Testis (tissue), 3 donors: ENCODE data around the gene PLB1. TPM values are rescaled to one million over a fixed set of nuclear protein-coding genes. Genes with fewer than 3 reads are reported as not detected.

Source experiments
- DNase-seq: peaks from one replicate; pipeline ENCODE4 v3.0.0-alpha.2; 2019
- H3K27ac ChIP-seq, 2 donors: fragments of 200-600 bp; sonication (generic); one replicate each; pipeline ENCODE4 v1.5.1; 2019
- H3K27me3 ChIP-seq: fragments of 200-600 bp; sonication (generic); one replicate; pipeline ENCODE4 v1.5.1; 2019
- H3K36me3 ChIP-seq: fragments of 200-600 bp; sonication (generic); one replicate; pipeline ENCODE4 v1.5.1; 2017; ENCODE audit warnings: low read depth; ENCODE audit errors: missing control alignments
- H3K4me1 ChIP-seq: fragments of 200-600 bp; sonication (generic); one replicate; pipeline ENCODE4 v1.5.1; 2019
- H3K4me3 ChIP-seq, 2 donors: fragments of 200-600 bp; sonication (generic); one replicate each; pipeline ENCODE4 v1.5.1; 2017 to 2019
- H3K9me3 ChIP-seq: fragments of 200-600 bp; sonication (generic); one replicate; pipeline ENCODE4 v1.5.1; 2017
- CTCF ChIP-seq, 3 experiments: fragments of 450-650 bp in 2 of 3; fragments of 200-600 bp in 1 of 3; sonication (generic) in 1 of 3; IDR thresholded peaks; one replicate each; pipeline ENCODE4 v1.5.1; 2016 to 2019; ENCODE audit warnings: antibody characterized with exemption in 3 of 3, mild to moderate bottlenecking in 2 of 3, moderate library complexity in 1 of 3
- POLR2A ChIP-seq: fragments of 450-650 bp; IDR thresholded peaks from one replicate; pipeline ENCODE4 v1.6.1; 2017; ENCODE audit warnings: antibody characterized with exemption, mild to moderate bottlenecking, moderate library complexity
- WGBS, 2 donors: methylation state at CpG; one replicate each; pipeline ENCODE4 v1.1.5; 2018; 5-methylcytosine and 5-hydroxymethylcytosine counted together
- intact Hi-C: fragments of 100-400 bp; cut with DNase I; formaldehyde crosslinking; loops from one replicate; pipeline ENCODE4 v1.15.1; 2023; ENCODE audit warnings: low total_unique reads
- polyA plus RNA-seq: library from polyadenylated mRNA; stranded (reverse); fragments of 350-450 nt; fragmentation: Illumina TruSeq; extraction: RNeasy Lipid Tissue Mini Kit (QIAGEN cat#74804); gene quantifications from one replicate; pipeline ENCODE4 v1.2.3, GENCODE V29; 2014; ENCODE audit warnings: low read depth, low replicate concordance; ENCODE audit not compliant: insufficient read depth
- total RNA-seq, 2 donors: library from RNA; depleted of rRNA; stranded (reverse); fragments of >200 nt; gene quantifications; one replicate each; pipeline ENCODE4 v1.2.3, GENCODE V29; 2016

PLB1 gene
- total and polyA plus RNA-seq, 3 donors from 2014 or later, result 7.6 to 10.9 (median 10.4) TPM

- intact Hi-C loops, result no loop called here
- no peaks in the 10 kb centered on the region for H3K4me1 ChIP-seq
- H3K27me3 ChIP-seq, result no peaks in the 10 kb centered on the region
- no peak overlapping the region for H3K27ac ChIP-seq
- no peaks in the 10 kb centered on the region for H3K9me3 ChIP-seq
- 49 to 71% methylated on average over 2 of the region's 2 CpGs for WGBS, 2 donors
- no peaks in the 10 kb centered on the region for H3K36me3 ChIP-seq
- TF ChIP-seq CTCF (IDR thresholded peaks at IDR 0.05) (no peak), POLR2A (no peak)
- DNase-seq, result no peak
- H3K4me3 ChIP-seq, result no peak overlapping the region
These were observed 72.2 kb downstream of the PLB1 start for GRCh38 chr2:28568036-28568435.

- Histone ChIP-seq H3K27me3 (no peaks in the 10 kb centered on the region), H3K27ac (no peak overlapping the region), H3K4me1 (no peaks in the 10 kb centered on the region), H3K4me3 (no peak overlapping the region), H3K9me3 (no peaks in the 10 kb centered on the region), H3K36me3 (no peaks in the 10 kb centered on the region)
- no peak for DNase-seq
- WGBS, 2 donors, result 58 to 64% methylated on average over 5 of the region's 5 CpGs
- intact Hi-C loops, result no loop called here
- TF ChIP-seq POLR2A (no peak), CTCF (IDR thresholded peaks at IDR 0.05) (no peak)
These were observed 72.7 kb downstream of the PLB1 start for GRCh38 chr2:28568533-28568932.

GRCh38 chr2:28570431-28570830 lies 74.6 kb downstream of the PLB1 start:
- no peaks in the 10 kb centered on the region for H3K27me3 ChIP-seq

GRCh38 chr2:28576714-28577113 lies 80.9 kb downstream of the PLB1 start:
- H3K27ac ChIP-seq, result no peak overlapping the region
- DNase-seq, result no peak
- no peak overlapping the region for H3K4me3 ChIP-seq
- no peaks in the 10 kb centered on the region for H3K9me3 ChIP-seq
- intact Hi-C loops, result no loop called here
- H3K36me3 ChIP-seq, result no peaks in the 10 kb centered on the region
- 92 to 93% methylated on average over 5 of the region's 5 CpGs for WGBS, 2 donors
- TF ChIP-seq CTCF (IDR thresholded peaks at IDR 0.05), result no peak
- no peak for TF ChIP-seq POLR2A
- no peaks in the 10 kb centered on the region for H3K4me1 ChIP-seq
- H3K27me3 ChIP-seq, result no peaks in the 10 kb centered on the region

More at GRCh38 chr2:28570431-28570830, 74.6 kb downstream of the PLB1 start:
- DNase-seq, result no peak
- H3K4me3 ChIP-seq, result no peak overlapping the region
- intact Hi-C loops, result no loop called here
- H3K4me1 ChIP-seq, result no peaks in the 10 kb centered on the region
- H3K36me3 ChIP-seq, result no peaks in the 10 kb centered on the region
- WGBS, 2 donors, result 81 to 94% methylated on average over 5 to 6 of the region's 6 CpGs
- no peaks in the 10 kb centered on the region for H3K9me3 ChIP-seq
- no peak for TF ChIP-seq POLR2A
- TF ChIP-seq CTCF (IDR thresholded peaks at IDR 0.05), result no peak
- H3K27ac ChIP-seq, result no peak overlapping the region
